Pulmonary artery endothelial cell (primary cell): ENCODE measurements around the gene DHRS3. TPM values are rescaled to one million over a fixed set of nuclear protein-coding genes. Genes with fewer than 3 reads are reported as not detected.

Experiments used
- DNase-seq: peaks from one replicate; pipeline ENCODE4 v3.0.0-alpha.2; 2011; ENCODE audit warnings: low read depth, low spot score
- total RNA-seq: library from RNA; depleted of rRNA; stranded (reverse); fragments of >200 nt; gene quantifications from 2 replicates; pipeline ENCODE4 v1.2.3, GENCODE V29; 2014

The DHRS3 gene
- total RNA-seq, 1 donor from 2014 or later, result 37.1 TPM

DNA sequence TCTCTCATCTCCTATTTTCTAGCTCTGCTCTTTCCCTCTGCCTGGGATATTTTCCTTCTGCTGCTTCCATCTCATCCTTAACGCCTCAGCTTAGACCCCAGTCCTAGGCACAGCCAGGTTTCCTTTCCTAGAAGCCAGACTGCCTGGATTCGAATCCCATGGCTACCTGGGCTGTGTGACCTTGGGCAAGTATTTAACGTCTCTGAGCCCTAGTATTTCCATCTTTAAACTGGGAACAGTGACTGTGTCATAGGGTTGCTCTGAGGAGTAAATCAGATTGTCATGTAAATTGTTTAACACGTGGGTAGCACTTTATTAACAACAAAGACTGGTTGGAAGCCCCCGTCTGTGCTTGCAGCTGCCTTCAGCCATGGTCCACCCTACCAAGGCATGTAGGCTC is 18.4 kb downstream of the DHRS3 start:
- DNase-seq, result no peak

DNA sequence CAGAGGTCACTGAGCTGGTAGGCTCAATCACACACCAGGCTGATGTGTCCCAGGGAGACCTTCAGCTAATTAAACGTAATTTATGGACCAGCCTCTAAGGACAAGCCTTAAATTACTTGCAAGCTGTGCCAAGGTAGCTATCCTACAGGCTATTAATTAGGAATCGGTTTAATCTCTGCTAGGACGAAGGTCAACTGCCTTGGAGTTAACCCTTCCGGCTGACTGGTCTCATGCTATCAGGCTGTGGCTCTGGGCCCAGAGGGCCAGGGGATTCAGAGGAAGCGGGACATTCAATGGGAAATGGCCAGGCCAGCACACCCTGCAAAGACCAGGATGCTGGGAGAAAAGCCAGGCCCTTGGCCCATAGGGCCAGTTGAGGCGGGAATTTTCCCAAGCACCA is 19.0 kb downstream of the DHRS3 start:
- DNase-seq, result no peak

GRCh38 chr1:12597792-12598191 is 20.2 kb downstream of the DHRS3 start:
- no peak for DNase-seq

- DNase-seq, result peak; percentile 82
Observed at GRCh38 chr1:12596007-12596821, 21.8 kb downstream of the DHRS3 start.

DNA sequence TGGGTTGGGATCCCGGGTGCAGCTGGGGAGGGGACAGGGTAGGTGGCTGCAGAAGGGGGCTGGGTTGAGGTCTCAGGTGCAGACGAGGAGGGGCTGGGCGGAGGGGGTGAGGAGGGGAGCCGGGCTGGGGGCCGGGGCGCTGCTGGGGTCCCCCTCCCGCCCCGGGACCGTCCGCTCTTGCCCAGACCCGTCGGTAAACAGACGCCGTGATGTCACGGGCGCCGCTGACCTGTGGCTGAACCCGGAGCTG is 22.3 kb downstream of the DHRS3 start:
- no peak for DNase-seq

GRCh38 chr1:12594966-12595756 is 22.8 kb downstream of the DHRS3 start:
- no peak for DNase-seq

DNA sequence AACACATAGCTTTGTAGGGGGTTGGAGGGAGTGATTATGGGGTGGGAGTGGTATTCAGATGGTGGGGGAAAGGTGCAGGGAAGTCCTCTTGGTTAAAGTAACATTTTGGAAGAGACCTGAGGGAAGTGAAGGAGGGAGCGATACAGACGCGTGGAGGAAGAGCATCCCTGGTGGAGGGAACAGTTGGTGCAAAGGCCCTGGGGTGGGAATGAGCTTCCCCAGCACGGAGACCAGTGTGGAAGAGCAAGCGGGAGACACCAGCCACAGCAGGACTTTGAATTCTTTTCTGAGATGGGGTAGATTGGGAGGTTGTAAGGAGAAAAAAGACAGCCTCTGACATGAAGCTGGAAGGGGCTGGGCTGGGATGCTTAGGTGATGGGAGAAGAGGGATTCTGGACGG is 23.5 kb downstream of the DHRS3 start:
- DNase-seq, result no peak

- no peak for DNase-seq
Observed at GRCh38 chr1:12593621-12594066, 24.4 kb downstream of the DHRS3 start.

DNA sequence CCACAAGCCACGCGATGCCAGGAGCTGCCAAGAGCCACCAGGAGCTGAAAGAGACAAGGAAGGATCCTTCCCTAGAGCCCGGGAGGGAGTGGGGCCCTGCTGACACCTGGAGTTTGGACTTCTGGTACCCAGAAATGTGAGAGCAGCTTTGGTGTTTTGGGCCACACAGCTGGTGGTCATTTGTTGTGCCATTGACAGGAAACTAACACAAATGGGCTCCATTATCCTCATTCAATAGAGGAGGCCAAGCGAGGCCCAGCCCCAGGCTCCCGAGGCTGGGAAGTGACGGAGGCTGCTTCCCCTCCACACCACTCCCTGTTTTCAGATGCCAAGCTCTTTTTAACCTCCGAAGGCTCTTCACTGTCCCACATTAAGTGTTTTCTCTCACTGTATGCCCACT is 25.5 kb downstream of the DHRS3 start:
- no peak for DNase-seq

DNA sequence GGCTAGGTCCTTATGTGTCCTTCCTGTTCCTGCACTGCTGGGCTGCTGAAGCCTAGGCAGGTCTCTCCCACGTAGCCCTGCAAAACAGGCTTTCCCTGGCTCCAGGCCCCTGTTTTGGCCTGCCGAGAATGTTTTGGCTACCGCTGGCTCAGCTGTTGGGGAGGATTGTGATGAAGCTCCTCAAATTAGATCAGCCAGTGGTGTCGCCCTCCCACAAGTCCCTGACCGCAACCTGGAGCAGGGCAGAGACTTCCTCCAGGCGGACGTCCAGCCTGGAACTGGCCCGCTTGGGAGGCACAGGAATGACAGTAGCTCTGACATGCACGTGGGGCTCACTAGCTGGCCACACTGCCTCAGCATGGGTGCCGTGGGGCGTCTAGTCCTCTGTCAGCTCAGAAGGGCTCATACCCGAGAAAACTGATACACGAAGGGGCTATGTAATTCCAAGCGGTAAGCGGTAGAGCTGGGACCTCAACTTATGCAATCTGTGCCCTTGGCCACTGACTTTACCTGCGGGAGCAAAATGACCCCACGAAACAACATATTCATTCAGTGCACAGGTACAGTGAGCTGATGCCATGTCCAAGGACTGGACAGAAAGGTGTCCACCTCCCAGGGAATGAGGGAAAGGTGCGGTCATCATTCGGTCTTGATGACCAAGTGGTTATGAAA is 26.6 kb downstream of the DHRS3 start:
- DNase-seq, result no peak

DNA sequence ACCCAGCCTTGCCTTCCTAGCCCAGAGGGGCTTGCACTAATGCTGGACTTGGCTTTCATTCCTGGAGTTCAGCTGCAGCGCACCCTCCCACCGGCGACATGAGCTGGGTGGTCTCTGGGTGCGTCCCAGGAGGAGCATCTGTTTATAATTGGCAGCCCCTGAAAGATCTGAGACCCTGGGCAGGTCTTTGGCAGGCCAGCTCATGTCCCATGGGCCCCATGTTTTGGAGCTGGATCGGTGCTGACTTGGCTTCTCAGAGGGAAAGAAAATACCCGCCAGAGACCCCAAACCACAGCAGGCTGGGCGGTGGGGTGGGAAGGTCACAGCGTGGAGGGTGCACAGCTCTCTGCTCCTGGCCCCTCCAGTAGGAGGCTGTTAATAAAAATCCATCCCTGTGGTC is 29.3 kb downstream of the DHRS3 start:
- DNase-seq, result no peak

- no peak for DNase-seq
Observed at GRCh38 chr1:12587981-12588640, 29.9 kb downstream of the DHRS3 start.

DNA sequence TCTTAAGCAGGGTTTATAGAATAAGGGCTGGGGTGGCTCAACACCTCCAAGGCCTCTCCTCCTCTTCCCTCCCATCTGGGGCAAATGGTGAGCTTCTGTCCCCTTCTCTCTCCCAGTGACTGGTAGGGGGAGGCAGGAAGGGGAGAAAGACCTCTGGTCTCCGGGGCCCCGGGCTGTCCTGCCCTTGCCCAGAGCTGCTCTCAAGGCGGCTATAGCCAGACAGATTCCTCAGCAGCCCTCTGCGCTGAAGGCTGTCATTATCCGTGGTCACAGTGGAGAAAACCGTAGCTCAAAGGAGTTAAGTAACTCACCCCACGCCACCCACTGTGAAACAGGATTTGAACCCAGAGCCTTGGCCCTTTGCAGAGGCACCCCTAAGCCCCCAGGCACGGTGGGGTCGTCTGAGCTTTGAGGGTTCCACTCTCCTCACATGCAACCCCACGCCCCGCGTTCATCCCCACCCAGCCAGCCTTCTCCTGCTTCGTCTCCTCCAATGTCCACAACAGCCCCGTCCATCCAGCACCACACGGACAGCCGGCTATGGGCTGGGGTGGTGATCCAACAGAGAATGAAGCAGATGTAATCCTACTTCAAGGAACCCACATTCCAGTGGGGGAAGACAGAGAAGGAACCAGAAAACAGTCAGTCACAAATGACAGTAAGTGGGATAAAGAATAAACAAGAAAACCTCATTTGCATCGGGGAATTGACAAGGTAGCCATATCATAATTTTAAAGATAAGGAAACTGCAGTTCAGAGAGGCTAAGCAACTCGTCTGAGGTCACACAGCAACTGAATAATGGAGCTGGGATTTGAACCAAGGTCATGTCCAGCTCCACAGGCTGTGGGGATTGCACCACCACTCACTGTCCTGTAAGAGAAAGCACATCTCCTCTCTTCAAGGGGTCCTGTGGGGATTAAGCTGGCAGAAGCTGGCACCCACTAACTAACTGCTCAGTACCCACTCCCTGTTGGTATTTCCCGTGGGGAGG is 31.8 kb downstream of the DHRS3 start:
- no peak for DNase-seq

DNA sequence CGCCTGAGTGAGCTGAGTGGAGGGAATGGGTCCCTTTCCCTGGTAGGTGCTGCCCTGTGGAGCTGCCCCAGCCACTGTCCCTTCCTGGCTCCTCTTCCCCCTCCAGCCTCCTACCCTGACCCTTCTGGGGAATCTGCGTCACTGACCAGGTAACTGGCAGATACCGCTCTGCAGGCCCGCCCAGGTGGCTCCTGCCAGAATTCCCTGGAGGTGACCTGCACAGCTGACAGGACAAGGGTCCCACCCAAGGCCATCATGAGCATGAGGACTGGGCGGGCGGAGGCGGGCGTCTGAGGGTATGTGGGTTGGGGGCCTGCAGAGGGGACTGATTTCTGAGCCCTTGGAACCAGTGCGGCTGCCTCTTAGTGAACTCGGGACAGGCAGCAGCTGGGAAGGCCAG is 32.5 kb downstream of the DHRS3 start:
- no peak for DNase-seq

GRCh38 chr1:12584900-12585525 is 33.0 kb downstream of the DHRS3 start:
- no peak for DNase-seq

- no peak for DNase-seq
Observed at GRCh38 chr1:12583484-12583883, 34.5 kb downstream of the DHRS3 start.

DNA sequence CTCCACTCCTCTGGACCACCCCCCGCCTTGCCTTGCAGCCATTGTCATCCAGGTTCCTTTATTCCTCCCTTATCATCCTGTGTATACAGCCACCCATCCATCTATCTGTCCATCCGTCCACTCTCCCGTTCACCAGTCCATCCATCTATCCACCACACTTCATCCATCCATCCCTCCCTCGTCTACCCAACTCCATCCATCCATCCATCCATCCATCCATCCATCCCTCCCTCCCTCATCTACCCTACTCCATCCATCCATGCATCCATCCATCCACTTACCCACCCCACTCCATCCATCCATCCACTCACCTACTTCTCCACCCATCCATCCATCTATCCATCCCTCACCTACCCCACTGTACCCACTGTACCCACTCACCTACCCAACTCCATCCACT is 35.4 kb downstream of the DHRS3 start:
- no peak for DNase-seq

DNA sequence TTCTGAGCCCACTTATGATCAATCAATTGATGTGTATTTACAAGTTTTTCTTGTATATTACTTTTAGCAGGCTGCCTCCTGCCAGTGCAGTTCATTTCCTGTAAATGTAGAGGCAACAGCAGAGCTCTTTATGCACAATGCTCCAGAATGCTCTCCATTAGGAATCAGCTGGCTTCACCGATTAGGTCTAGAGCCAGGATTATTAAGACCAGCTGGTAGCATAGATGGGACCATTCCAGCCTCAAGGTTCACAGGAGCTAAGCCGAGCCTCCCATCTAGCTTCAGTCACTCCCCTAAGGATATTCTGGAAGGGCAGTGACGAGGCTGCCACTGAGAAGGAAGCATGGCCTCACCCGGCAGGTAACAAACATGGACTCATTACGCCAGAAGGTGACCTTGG is 36.8 kb downstream of the DHRS3 start:
- DNase-seq, result no peak

DNA sequence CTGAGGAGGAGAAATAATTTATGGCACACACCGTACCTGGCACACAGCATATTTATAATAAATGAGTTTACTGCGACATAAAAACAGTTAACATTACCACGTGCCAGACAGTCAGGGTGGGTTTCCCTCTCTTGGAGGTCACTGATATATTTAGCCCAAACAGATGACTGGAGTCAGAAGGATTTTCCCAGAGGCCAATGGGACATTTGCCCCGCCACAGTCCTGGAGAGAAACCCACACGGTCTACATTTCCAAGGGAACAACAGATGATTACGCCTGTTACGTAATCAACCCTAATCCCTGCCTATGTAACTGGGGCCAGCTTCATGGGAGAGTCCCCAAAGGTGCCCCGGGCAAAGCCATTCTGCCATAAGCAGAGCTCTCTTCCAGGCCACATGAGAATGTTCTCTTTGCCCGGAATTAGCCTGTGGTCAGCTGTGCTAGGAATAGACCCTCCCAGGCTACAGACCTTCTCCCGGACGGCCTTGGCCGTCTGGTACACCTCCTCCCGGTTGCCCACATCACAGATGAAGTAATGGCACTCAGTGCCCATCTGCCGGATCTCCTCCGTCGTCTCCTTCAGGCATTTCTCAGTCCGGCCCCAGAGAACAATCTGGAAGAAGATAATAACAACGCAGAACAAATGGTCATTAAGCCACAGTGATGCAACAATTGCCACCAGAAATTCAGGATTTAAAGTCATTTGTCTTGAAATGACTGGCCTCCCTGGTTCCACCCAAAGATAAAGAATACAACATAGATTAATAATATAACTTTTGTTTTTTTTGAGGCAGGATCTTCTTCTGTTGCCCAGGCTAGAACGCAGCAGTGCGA is 37.7 kb downstream of the DHRS3 start:
- DNase-seq, result no peak
